Activated naive CD4-positive, alpha-beta T cell (primary cell): ENCODE results near the gene C8A.

Experiments
- DNase-seq, 4 experiments: peaks; one replicate each; lab custom pipeline; 2025; lab: John Stamatoyannopoulos, UW

Gene C8A

DNA sequence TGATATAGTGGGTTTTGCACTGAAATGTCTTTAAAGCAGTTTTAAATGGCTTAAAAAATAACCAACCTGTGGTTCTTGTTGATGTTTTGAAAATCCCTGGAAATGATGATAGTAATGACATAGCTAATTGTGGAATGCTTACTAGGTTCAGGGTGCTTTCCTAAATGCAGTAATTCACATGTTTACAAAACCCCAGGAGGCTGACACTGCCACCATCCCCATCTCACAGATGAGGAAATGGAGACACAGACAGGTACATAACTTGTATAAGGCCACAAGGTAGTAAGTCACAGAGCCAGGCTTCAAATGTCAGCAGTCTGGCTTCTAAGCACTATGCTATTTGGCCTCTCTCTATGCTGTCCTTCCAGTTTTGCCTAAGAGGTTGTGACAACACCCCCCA is 70.6 kb downstream of the C8A start:
- no peak for DNase-seq

DNA sequence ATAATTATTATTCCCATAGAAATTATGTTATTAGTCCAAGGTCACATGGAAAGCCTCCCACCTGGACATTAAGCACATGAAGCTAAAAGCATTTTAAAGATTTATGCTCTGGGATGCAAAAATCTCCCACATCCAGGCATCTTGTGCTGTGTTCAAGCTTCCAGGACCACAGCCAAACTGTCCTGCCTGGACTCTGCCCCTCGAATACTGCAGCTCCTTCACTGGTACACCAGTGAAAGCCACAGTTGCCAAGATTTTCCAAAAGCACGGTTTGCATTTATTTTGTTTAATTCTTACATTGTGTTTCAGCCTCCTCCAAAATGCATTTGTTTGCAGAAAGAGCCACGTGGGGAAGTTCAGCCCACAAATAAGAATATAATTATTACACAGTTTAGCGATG is 72.6 kb downstream of the C8A start:
- DNase-seq, result no peak

DNA sequence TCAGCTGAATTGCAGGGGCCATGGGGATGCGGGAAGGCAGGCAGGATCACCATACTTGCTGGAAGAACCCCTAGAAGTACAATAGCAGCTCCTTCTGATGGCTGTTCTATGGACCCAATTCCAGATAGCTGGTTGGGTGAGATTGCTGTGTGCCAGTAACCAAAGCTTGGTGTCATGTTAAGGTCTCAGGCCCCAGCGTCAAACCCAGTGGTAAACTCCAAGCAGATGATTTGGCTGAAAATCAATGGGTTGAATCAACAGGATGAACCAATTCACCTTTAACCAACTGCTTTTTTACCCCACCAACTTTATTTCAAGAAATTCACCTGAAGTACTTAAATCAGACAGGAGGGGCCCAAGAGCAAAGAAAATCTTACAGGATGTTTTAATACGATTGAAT is 73.4 kb downstream of the C8A start:
- no peak for DNase-seq

DNA sequence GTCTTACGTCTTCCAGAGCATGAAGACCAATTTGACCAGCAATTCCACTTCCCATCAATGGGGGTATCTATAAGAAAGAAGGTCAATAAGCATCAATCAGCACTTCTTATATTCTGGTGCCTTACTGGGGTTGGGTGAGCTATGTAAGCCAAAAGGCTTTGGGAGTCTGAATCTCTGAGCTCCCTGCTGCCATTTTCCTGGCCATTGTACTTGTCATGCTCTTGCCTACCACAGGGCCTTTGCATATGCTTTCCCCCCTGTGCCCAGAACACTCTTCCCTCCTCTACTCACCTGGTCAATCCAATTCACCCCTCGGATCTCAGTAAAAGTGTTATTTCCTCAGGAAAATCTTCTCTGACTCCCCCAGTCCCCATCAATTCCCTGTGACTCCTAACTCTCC is 74.9 kb downstream of the C8A start:
- no peak for DNase-seq

DNA sequence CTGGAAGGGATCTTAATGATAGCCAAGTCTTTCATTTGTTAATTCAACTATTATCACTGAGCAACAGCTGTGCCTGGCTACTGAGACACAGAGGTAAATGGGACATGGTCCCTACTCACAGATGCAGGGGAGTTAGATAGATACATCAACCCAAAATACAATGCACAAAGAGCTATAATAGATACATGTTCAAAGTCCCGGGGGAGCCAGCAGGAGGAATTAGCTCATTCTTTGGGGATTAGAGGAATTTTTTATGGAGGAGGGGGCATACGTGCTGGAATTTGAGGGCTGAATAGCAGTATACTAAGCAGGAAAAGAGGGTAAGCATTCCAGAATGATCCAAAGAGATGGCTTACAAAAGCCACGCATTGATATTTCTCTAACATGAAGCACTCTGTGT is 76.6 kb downstream of the C8A start:
- no peak for DNase-seq

DNA sequence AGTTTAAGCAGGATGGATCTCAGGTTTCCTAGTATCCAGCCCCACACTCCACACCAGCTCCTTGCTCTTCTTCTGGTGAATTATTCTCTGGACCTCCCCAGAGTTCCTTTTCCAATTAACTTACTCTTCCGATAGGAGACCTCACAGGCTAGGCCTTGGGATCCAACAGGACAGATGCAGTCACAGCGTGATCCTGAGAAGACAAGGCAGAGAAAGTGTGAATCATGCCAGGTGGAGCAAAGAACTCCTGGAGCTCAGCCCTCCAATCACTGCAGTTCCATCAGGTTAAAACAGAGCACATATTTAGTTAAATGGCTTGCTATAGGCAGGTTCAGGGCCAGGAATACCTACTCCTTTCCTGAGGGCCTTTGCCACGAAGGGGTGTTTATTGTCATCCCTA is 77.1 kb downstream of the C8A start:
- no peak for DNase-seq

DNA sequence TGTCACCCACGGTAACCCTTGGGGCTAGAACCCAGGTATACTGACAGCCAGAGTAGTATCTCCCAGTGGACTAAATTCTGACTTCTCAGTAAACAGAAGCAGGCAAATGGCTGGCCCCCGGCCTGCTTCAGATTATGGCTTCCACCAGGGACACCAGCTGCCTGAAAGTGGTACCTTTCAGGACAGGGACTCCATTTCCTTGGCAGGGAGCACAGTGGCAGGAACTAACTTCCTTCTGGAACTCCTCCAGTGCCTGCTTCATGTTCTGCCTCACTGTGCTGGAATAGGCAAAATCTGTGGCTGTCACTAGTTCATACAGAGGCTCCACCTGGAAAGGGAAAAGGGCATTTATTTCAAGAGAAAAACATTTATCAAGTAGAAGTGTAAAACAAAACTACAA is 78.6 kb downstream of the C8A start:
- no peak for DNase-seq

DNA sequence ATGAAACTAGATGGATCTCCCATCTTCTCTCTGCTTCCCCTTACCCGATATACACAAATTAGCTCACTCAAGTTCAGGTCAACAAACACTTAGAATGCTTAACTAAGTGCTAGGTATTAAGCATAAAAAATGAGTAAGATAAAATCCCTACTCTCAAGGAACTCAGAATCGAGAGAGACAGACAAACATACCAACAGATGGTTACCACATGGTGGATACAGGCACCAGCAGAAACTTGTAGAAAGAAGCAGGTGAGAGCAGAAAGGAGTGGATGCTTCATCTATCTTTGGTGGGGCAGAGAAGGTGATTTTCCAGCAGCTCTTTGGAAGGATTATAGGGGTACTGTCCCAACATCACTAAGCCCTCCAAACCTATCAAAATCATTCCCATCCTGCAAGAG is 79.0 kb downstream of the C8A start:
- DNase-seq, result no peak

DNA sequence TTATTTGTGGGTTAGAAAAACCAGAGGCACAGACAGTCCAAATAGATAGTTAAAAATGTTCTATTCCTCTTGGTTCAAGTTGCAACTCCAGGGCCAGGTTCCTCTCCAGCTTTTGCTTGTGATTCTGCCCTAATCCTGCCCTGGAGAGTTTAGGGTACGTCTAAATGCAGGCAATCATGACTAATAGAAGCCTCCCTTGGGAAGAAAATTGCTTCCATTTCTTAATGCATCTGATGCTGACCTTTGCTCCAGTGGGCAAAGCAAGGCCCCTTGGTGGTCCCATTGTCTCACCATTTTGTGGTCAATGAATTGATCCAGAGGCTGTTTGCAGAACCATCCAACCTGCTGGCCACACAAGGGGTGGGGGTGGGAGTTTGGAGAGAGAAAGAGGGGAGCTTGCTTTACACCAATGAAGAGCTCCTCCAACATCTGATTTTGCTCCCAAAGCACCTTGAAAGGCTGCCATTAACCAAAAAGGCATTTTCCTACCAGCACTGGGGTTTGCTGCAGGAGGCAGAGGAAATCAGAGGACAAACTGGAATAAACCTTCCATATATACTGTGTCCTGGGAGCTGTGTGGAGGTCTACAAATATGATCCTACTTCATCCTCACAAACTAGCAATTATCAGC is 79.9 kb downstream of the C8A start:
- no peak for DNase-seq

DNA sequence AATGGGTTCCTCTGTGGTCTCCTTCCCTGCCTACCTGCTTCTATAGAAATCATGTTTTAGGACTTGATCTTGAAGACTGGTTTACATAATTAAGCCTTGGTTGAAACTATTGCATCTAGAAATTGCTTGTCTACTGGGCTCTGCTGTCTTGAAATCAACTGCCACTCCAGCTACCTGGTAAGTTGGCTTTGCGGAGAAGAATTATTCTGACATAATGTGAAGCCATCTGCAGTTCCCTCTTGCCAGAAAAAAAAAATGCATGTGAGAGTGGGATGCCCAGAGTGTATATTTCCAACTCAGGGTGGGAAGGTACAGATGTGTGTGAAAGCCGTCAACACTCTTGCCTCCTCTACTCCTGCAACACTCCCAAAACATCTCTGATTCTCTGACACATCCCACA is 84.0 kb downstream of the C8A start:
- no peak for DNase-seq

DNA sequence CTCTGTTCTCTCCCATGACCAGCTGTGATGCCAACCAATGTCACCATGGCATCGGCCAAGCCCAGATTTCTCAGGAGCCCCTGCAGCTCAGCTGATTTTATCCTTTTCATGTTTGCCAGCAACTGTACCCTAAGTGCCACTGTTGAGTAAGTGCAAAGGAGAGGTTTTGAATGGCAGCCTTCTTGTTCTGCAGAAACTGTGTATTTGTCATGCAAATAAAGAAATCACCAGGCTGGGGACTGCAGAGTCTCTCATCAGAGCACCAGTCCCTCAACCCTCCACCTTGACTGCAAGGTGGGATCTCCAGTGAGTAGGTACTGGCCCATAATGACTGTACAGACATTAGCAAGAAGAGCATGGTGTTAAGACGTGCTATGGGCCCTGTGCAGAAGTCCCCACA is 84.6 kb downstream of the C8A start:
- no peak for DNase-seq

DNA sequence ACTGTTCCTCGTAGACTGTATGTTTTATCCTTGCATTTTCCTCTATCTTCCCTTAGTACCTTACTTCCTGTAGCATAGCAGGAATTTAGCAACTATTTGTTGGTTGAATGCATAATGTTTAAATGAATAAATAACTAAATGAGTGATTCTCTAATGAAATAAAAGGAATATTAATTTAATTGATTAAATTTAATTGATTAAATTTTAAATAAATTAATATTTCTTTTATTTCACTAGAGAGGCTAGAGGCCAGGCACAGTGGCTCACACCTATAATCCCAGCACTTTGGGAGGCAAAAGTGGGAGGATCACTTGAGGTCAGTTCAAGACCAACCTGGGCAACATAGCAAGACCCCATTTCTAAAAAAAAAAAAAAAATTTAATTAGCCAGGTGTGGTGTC is 85.4 kb downstream of the C8A start:
- DNase-seq, result no peak

DNA sequence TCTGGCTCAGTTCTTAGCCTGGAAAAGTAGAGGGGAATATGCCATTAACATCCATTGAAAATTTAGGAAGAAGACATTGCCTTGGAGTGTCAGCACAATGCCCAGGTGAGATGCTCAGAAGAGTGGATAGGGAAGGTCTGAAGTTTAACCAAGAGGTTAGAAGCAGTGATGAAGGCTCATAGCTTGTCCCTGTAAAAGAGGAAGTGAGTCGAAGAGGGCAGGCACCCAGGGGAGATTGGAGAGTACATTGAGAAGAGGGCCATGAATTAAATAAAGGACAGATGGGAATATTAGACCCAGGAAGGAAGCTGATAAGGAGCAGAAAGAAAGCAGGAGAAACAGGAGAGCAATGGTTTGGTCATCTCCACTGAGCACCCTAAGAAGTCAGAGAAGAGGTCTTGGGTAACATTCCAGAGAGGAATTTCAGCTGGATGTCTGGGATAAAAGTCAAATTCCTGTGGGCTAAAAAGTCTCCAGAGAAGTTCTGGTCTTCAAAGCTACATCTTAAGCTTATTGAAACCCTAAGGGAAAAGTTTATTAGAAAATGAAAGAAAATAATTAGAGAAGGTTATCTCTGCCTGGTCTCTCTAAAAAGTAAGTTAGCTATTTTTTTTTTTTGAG is 93.9 kb downstream of the C8A start:
- DNase-seq, result no peak

DNA sequence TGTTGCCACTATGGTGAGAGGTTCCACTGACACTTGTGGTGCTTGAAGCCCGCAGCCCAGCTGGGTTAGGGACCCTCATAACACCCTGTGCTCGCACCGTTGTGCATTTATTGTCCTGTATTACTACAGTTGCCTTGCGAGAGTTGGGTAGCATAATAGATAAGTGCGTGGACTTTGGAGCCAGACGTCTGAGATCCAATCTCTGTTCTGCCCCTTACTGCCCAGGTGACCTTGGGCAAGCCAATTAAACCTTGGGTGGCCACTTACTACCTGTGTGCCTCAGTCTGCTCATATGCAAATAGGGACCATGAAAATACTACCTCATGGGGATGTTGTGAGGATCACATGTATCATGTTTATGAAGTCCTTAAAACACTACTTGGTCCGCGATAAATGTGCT is 97.9 kb downstream of the C8A start:
- no peak for DNase-seq

DNA sequence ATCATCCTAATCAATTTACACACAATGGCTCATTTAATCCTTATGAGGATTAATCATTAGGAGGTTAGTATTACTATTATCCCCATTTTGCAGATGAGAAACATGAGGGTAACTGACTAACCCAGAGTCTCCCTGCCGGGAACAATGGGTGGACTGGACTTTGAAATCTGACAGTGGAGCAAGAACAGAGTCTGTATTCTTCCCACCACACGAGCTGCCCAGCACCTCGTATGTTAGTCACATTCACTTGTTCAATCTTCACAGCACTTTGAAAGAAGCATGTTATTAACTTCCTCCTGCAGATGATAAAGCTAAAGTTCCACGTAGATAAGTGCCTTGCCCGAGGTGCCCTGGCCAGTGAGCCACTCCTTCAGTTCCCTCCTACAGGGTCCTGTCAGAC is 98.8 kb downstream of the C8A start:
- DNase-seq, result no peak

DNA sequence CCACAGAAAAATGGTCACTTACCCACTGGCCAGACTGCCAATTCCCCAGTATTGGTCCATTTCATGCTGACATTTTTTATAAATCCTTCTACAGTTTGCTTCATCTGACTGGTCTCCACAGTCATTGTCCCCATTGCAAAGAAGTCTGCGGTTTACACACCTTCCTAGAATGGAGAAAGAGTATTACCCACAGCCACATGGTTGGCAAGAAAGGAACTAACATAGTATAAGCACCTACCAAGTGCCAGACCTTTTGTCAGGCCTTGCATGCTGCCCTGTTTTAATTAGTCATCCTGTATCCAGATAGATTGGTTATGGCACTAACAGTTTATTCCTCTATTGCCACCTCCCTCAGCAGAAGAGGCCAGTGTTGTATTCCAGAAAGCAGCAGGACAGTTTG is 100.1 kb downstream of the C8A start:
- no peak for DNase-seq

DNA sequence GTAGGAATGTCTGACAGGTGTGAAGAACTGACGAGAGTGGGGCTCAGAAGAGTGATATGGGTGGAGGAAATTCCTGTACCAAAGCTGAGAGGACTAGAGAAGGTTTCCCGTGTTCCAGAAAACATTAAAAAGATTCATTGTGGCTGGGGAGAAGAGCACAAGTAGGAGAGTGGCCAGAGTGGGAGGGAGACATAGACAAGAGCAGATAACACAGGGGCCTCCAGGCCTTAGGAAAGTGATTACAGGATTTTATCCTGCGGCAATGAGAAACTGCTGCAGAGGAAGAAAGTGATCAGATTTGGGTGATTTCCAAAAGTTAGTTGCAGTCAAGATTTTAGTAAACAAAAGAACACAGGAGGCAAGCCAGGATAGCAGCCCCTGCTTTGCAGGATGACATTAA is 103.3 kb downstream of the C8A start:
- DNase-seq, result no peak

DNA sequence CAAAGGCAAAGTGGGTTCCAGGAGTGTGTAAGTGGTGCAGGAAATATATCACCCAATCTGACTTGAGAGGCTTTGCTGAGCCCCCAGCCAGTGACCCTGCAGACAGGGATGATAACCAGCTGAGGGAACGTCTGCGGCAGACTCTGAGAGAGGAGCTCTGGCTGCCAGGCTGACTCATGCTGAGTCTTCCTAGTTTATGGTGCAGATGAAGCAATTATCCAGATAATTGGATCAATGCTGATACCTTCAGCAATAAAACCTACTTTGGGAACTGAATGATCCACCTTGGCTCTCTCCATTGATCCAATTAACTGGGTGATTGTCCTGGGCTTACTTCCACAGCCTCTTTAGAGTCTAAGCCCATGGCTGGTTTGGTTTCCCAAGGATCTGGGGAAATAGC is 103.9 kb downstream of the C8A start:
- DNase-seq, result no peak

DNA sequence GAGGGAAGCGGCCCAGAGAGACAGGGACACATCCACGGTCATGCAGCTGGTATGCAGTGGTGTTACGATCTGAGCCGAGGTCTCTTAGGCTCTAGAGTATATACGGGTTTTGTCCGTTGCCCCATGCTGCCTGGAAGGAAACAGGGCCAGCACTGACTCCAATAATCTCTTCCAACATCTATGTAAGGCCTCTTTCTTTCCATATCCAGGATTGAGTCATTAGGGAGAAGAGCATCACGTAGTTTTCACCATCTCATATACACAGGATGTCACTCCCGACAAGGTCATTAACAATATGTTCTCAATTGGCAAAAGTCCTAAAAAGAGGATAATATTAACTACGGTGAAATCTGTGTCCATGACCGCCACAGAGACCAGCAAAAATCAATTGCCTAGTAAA is 106.8 kb downstream of the C8A start:
- no peak for DNase-seq

DNA sequence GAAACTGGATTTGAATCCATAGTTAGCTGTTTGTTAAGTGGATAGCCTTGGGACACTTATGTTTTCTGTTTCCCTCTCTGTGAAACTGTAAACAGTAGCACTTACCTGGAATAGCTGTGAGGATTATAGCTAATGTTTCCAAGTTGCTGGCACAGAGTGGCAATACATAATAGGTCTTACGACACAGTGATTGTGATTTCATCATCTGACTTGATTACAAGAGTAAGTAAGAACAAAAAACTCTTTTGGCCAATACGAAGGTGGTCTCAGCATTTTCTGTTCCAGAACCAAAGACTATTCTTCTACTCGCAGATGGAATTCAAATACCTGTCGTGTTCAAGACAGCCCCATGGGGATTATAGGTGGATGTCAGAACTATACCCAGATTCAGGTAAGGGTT is 109.1 kb downstream of the C8A start:
- DNase-seq, result no peak

DNA sequence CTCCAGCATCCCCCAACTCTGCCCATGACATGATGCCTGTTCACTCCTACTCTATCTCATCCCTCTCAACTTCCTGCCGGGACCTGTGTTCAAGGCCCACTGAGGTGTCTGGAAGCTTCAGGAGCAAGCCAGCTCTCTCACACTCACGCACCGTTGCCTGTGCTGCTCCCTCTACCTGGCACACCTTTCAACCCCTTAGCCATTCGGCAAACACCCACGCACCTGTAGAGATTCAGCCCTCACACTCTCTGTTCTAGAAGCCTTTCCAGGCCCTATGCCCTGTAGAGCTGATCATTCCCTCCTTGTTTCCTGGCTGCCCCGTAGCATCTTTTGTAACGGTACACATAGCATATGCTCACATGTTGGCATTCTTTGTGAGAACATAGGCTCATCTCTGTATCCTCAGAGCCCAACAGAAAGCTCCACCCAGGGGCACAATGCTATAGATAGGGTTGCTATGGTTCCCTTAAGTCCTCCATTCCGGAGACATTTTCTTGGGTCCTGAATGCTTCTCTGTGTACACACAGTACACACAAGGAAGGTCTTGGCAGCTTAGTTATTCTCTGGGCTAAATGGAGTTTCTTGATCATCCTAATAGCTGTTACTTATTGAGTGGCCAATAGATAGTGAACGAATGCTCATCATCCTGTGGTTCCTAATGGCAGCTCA is 109.9 kb downstream of the C8A start:
- no peak for DNase-seq

DNA sequence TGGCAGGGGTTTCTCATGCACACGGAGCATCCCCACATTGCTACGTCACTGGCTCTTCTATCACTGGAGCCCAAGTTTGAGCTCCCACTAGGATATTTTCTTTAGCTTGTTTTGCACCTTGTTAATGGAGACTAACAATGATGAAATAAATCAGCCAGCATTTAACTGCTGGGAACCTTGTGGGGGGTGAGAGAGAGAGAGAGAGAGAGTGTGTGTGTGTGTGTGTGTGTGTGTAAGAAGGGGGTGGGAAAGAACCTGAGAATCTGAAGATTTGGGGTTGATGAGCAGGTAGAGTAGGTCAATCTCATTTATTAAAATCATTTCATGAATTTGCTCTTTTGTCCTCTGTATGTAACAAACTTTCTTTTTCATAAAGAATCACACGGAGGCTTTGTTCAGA is 110.6 kb downstream of the C8A start:
- DNase-seq, result no peak

DNA sequence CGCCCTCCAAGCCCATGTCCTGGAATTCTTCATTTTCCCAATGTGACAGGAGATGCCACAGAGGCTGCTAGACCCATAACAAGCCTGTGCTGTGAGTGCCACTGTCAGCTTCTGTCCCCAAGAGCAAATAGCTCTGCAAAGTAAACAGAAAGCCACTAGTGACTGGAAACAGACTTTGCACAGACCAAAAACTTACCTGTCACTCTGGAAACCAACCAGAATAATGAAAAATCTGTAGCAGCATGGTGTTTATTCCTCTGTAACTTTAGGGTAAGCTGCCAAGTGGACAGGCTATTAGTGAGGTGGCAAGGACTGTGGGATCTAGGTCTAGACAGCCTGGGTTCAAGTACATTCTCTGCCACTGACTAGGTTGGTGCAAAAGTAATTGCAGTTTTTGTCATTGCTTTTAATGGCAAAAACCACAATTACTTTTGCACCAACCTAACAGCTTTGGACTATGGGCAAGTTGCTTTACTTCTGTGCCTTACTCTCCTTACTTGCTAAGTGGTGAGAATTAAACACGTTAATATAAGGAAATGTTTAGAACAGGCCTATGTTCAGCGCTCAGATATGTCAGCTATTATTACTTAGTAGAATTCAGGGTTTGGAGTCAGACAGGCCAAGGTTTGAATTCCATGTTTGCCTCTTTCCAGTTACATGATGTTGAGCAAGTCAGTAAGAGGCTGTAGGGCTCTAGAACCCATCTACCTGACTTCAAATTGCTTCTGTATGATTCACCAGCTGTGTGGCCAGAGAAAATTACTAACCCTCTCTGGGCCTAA is 111.5 kb downstream of the C8A start, which contains the start of gene C8B:
C8B (minus strand) TSS at position 100 of the 782 bp plus-strand sequence; CDS start at position 33, 67 bp downstream.
- no peak for DNase-seq
